Measurements from ENCODE around the gene LTBR.
"Not testable (repeated sequence)": the region's sequence is repeated elsewhere in the genome, so short reads cannot be mapped to it uniquely, and the experiment has no call there.

LTBR gene

DNA sequence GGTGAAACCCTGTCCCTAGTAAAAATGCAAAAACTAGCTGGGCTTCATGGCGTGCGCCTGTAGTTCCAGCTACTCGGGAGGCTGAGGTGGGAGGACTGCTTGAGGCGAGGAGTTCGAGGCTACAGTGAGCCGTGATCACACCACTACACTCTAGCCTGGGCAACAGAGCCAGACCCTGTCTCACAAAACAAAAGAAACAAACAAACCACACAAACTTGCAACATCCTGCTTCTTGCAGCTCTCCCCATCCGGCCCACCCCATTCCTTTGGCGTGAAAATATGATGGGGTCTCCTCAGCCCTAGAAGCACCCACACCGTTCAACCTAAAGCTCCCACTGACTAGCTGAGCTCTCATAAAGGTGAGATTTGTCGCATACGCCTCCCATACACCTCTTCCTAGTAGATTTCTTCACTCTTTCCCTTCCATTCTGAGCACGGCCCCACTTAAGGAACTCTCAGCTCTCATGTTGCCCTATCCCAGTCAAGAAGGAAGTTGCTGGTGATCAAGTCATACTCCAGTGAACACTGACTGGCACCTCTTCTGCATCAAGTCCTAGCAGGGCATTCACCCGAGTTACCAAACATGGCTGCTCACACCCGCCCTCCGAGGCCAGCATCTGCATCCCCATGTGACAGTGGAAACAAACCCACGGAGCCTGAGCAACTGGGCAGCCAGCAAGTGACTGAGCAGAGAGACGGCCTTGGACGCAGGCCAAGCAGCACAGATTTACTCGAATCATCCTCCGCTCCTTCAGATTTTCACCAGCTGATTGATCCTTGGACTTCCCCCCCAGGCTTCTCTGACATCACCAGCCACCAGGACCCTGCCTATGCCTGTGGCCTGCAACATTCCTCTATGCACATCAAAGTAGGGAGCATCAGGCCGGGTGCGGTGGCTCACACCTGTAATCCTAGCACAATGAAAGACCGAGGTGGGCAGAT is 41.9 kb downstream of the LTBR start:
- no peak for DNase-seq (ENCODE audit: low spot score)

DNA sequence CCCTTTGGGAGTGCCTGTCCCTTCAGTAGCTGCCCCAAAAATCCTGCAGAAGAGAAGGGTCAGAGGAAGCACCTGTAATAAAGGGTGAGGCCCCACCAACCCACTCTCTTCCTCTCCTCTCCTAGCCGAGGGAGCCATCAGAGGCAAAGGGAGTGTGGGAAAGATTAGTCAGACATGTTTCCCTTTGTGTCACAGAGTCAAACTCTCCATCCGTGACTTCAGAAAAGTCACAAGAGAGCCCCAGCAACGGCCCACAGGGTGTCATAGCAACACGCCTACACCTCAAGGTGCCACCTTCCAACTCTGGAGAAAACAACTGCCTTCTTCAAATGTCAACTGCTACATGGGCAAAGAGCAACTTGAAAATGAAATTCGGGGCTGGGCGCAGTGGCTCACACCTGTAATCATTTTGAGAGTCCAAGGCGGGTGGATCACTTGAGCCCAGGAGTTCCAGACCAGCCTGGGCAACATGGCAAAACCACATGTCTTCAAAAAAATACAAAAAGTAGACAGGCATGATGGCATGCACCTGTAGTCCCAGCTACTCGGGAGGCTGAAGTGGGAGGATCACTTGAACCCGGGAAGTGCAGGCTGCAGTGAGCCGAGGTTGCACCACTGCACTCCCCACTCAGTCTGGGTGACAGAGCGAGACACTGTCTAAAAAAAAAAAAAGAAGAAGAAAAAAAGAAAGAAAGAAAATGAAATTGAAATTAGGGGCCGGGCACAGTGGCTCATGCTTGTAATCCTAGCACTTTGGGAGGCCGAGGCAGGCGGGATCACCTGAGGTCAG is 43.1 kb downstream of the LTBR start:
- no peak for DNase-seq (ENCODE audit: low spot score)

DNA sequence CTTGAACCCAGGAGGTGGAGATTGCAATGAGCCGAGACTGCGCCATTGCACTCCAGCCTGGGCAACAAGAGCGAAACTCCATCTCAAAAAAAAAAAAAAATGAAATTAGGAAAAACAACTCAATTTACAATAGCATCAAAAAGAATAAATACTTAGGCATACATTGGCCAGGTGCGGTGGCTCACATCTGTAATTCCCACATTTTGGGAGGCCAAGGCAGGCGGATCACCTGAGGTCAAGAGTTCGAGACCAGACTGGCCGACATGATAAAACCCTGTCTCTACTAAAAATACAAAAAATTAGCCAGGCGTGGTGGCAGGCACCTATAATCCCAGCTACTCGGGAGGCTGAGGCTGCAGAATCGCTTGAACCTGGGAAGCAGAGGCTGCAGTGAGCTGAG is 43.8 kb downstream of the LTBR start:
- not testable (repeated sequence) for DNase-seq (ENCODE audit: low spot score)

DNA sequence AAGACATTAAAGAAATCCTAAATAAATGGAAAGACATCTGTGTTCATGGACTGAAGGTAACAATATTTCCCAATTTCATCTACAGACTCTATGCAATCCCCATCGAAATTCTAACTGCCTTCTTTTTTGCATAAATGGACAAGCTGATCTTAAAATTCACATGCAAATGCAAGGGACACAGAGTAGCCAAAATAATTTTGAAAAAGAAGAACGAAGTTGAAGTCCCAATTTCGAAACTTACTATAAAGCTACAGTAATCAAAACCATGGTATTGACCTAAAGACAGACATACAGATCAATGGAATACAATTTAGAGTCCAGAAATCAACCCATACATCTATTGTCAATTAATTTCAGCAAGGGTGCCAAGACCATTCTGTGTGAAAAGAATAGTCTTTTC is 44.4 kb downstream of the LTBR start:
- no peak for DNase-seq (ENCODE audit: low spot score)

DNA sequence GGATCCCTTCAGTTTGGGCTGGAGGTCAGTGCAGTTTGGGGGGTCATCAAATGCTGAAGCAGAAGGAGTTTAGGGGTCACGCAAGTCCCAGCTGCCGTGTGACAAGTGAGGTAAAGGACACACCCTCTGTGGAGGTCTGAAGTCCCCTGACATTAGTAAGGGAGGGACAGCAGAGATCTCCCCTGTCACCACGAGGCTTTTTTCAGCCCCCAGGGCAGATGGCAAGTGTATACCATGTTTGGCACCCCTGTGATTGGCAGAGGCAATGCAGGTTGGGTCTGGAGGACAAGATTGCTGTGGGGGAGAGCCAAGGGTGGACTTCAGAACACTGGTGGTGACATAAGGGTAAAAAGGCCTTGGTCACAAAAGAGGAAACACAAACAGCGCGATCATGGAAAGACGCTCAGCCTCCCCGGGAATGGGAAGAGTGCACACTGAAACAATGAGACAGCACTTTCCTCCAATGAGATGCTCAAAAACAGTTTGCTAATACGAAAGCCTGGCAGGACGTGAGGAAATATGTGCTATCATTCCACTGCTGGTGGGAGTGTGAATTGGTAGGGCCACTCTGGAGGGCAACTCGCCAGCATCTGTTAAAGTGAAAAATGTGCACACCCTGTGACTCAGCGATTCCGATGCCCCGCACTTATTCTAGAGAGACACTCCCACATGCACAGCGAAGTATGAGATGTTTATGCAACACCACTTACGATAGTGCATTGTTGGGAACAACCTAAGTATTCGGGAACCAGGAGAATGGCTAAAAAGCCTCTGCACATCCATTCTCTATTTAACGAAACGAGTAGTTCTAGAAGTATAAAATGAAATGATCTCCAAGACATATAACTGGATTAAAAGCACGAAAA is 46.4 kb downstream of the LTBR start:
- DNase-seq (ENCODE audit: low spot score), result no peak

DNA sequence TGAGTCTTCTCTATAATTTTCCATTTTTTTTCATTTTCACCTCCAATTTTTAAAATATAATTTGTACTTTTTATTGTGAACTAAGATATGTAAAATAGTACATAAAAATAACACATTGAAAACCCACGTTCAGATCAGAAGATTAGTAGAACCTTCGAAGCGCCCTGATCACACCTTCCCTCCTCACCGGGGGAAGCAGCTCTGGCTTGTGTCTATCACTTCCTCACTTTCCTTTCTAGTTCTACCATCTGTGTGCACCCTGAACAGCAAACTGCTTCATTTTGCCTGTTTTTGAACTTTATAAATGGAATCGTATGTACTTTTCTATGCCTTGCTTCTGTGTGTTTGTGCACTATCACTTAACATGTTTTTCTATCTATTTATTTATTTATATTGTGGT is 49.0 kb downstream of the LTBR start:
- DNase-seq (ENCODE audit: low spot score), result no peak

DNA sequence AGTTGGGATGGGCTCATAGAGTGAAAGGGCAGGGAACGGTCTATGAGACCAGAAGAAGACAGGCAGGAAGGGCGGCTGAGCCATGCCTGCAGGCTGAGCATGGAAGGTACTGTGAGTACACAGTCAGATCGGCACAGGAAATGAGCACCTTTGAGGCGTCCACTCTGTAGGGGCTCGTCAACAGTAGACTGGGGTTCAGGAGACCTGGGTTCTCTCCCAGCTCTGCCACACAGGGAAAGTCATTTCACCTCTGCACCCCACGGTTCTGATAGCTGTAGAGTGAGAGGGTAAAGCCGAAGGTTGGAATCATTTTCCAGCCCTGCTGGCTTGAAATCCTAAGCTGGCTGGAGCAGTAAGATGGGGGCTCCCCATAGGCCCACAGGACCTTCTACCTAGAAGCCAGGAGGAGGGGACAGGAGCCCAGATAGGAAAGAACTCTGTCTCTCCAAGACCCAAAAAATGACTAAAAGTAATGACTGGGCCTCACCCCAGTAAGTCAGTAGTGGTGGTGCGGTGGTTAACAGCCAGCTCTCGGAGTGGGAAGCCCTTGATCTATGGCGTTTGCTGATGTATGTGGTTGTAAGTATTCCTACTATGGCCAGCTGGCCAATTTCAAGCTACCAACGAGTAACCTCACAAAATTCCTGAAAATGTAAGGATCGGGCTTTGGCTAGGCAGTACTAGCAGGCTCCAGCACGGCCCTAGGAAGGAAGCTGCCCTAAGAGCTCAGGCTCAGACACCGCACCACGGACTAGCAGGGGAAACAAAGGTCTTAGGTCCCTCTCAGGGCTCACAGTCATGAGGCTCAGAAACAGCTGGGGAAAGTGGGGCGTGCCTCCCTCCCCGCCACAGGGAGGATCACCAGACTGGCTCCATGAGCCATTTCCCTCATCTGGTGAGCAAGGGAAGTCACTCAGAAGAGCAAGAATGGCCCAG is 50.5 kb downstream of the LTBR start:
- no peak for DNase-seq (ENCODE audit: low spot score)

DNA sequence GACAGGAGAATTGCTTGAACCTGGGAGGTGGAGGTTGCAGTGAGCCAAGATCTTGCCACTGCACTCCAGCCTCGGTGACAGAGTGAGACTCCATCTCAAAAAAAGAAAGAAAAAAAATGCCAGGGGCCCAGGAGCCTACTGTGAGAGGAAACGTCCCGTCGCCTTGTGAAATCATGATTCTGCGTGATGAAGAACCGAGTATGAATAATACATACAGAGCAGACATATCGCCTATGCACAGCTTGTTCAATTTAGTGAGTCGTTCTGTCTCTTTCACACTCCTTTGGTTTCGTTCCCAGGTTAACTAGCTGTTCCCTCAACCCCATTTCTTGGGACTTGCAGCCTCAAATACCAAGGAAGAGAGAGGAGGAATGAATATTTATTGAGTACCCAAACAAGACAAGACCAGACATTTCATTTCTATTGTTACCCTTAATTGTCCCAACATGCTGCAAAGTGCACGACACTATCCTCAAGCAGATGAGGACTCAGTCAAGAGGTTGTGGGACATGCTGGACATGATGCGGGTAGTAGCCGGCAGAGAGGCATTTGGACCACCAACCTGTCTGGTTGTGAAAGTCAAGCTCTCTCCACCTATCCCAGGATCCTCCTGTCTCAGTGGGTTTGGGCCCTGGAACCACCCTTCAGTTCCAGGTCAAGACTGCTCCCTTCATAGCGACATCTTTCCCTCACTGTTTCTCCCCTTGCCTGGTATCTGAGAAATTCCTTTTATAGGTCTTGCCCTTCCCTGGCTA is 52.2 kb downstream of the LTBR start:
- DNase-seq (ENCODE audit: low spot score), result no peak

DNA sequence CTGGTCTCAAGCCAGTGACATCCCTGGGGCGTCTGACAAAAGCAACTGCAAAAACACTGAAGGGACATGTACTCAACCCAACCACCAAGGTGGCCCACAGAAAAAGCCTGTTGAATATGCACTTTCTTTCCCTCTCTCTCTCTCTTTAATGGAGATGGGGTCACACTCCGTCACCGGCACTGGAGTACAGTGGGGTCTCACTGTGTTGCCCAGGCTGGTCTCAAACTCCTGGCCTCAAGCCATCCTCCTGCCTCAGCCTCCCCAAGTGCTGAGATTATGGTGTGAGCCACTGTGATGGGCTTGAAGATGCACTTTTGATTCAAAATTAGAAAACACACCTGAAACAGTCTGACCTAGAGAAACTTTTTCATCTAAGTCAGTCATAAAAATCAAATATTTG is 53.6 kb downstream of the LTBR start:
- DNase-seq (ENCODE audit: low spot score), result no peak

DNA sequence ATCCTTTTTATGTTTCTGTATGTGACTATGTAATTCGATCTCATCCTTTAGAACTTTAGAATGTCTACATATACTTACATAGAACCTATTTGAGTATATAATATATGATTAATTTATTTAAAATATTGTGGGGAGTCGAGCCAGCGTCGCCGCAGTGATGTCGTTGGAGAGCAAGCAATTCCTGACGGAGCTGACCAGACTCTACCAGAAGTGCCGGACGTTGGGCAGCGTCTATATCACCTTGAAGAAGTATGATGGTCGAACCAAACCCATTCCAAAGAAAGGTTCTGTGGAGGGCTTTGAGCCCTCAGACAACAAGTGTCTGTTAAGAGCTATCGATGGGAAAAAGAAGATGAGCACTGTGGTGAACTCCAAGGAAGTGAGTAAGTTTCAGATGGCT is 54.4 kb downstream of the LTBR start:
- no peak for DNase-seq (ENCODE audit: low spot score)

DNA sequence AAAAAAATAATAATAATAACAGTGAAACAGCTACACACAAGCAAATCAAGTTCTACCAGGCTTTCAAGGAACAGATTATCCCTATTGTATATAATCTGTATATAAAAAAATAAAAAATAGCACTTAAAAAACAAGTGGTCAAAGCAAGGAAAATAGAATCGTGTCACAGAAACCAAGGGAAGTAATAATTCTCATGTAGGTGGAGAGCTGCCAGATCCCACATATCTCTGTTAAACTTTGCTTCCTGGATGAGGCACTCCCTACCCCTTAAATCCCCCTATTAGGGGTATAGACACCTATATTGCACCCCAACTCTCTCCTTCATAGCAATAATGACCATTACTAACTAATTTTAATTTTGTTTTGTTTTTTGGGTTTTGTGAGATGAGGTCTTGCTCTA is 56.4 kb downstream of the LTBR start:
- DNase-seq (ENCODE audit: low spot score), result no peak

All from D341Med (cell line).